CD4-positive, CD25-positive, alpha-beta regulatory T cell (primary cell): ENCODE results near the gene SETBP1. TPM values are rescaled to one million over a fixed set of nuclear protein-coding genes. Genes with fewer than 3 reads are reported as not detected.

Experiments used
- ATAC-seq, 2 donors: fragments of 150-1000 bp; cut with Tn5 transposase; one replicate each; pipeline ENCODE4 v1.10.0; 2021; ENCODE audit warnings: low read depth in 2 of 2, moderate number of reproducible peaks in 2 of 2, moderate library complexity in 1 of 2
- DNase-seq, 3 donors: peaks; one replicate each; pipeline versions ENCODE4 v3.0.0 to v3.0.0-alpha.2; 2012 to 2022; ENCODE audit warnings: mixed read lengths in 1 of 3
- H3K27ac ChIP-seq: one replicate; pipeline ENCODE4 v1.7.0; 2013; ENCODE audit warnings: mild to moderate bottlenecking, low read length; ENCODE audit not compliant: insufficient read depth, poor library complexity, severe bottlenecking
- H3K27me3 ChIP-seq: one replicate; pipeline ENCODE4 v1.7.0; 2013; ENCODE audit warnings: low read length; ENCODE audit not compliant: control insufficient read depth, insufficient read depth
- H3K36me3 ChIP-seq: one replicate; pipeline ENCODE4 v1.7.0; 2013; ENCODE audit warnings: mild to moderate bottlenecking, low read length, moderate library complexity; ENCODE audit not compliant: control insufficient read depth, insufficient read depth
- H3K4me1 ChIP-seq: 2 replicates; pipeline ENCODE4 v1.7.0; 2013; ENCODE audit warnings: mild to moderate bottlenecking, low read length; ENCODE audit not compliant: insufficient read depth, control insufficient read depth, poor library complexity, severe bottlenecking
- H3K4me3 ChIP-seq: one replicate; pipeline ENCODE4 v1.7.0; 2013; ENCODE audit warnings: low read depth, mild to moderate bottlenecking, low read length, moderate library complexity
- H3K9me3 ChIP-seq, 2 experiments: 1 replicate in 1 of 2; 2 replicates in 1 of 2; pipeline ENCODE4 v1.7.0; 2013; ENCODE audit warnings: low read length in 2 of 2, mild to moderate bottlenecking in 1 of 2, moderate library complexity in 1 of 2; ENCODE audit not compliant: control insufficient read depth in 2 of 2
- H3K27ac Mint-ChIP-seq, 3 donors: one replicate each; pipeline ENCODE4 v1.8.0; 2020 to 2022; ENCODE audit warnings: mild to moderate bottlenecking in 3 of 3, mixed read lengths in 3 of 3, moderate library complexity in 2 of 3
- H3K27me3 Mint-ChIP-seq: one replicate; pipeline ENCODE4 v1.8.0; 2022; ENCODE audit warnings: mild to moderate bottlenecking, mixed read lengths
- H3K36me3 Mint-ChIP-seq: one replicate; pipeline ENCODE4 v1.8.0; 2020; ENCODE audit warnings: mixed read lengths
- H3K4me1 Mint-ChIP-seq, 4 donors: one replicate each; pipeline ENCODE4 v1.8.0; 2020 to 2022; ENCODE audit warnings: mixed read lengths in 4 of 4, mild to moderate bottlenecking in 1 of 4
- H3K4me3 Mint-ChIP-seq, 4 donors: one replicate each; pipeline ENCODE4 v1.8.0; 2020 to 2022; ENCODE audit warnings: mild to moderate bottlenecking in 4 of 4, mixed read lengths in 4 of 4, moderate library complexity in 3 of 4
- H3K9me3 Mint-ChIP-seq, 7 donors: one replicate each; pipeline ENCODE4 v1.8.0; 2020 to 2022; ENCODE audit warnings: mixed read lengths in 7 of 7, mild to moderate bottlenecking in 3 of 7, moderate library complexity in 2 of 7
- polyA plus RNA-seq, 4 donors: library from polyadenylated mRNA; unstranded; fragments of 300-500 nt; fragmentation: Illumina TruSeq; gene quantifications; one replicate each; pipeline ENCODE4 v1.2.3, GENCODE V29; 2021
- total RNA-seq: library from RNA; stranded (reverse); gene quantifications from one replicate; pipeline ENCODE4 v1.2.3, GENCODE V29; 2022

The SETBP1 gene
- total and polyA plus RNA-seq, 5 donors from 2014 or later = 0.32 to 1.6 (median 0.38) TPM; not detected in 2

DNA sequence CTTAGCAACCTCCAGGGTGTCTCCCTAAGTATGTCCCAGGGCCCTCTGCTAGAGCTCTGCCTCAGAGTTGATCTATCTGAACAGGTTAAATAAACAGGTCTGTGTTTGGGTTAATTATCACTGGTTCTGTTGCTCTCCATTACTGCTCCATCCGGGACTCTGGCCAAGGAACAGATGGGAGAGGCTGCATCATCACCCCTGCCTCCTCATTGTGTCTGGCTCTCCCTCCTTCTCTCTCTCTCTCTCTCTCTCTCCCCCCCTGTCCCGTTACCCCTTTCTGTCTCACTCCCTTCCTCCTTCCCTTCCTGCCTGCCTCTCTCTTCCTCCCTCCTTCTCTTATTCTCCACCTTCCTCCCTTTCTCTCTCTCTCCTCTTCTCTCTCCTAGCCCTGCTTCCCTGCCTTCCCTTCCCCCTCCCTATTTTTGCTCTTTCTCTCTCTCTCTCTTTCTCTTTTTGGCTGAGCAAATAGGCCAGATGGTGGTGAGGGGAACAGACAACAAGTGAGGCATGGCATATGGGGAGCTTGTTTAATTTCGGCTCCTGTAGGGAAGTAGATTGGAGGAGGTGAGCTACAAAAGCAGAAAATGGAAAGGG is 62.1 kb downstream of the SETBP1 start:
- H3K36me3 Mint-ChIP-seq = no peaks in the 10 kb centered on the region
- H3K4me1 Mint-ChIP-seq = peaks cover 0 to 3% (median 0%) of the 10 kb centered on the region in 4 donors
- no peaks in the 10 kb centered on the region for H3K36me3 ChIP-seq
- peaks cover 0 to under 1% (median 0%) of the 10 kb centered on the region in 7 donors for H3K9me3 Mint-ChIP-seq
- no peak overlapping the region for H3K4me3 ChIP-seq
- H3K27me3 ChIP-seq = no peaks in the 10 kb centered on the region
- ATAC-seq (no peak), DNase-seq (no peak)
- no peaks in the 10 kb centered on the region for H3K9me3 ChIP-seq
- no peaks in the 10 kb centered on the region for H3K27me3 Mint-ChIP-seq
- no peak overlapping the region for H3K4me3 Mint-ChIP-seq
- H3K27ac ChIP-seq = no peak overlapping the region
- no peak overlapping the region for H3K27ac Mint-ChIP-seq
- no peaks in the 10 kb centered on the region for H3K4me1 ChIP-seq

DNA sequence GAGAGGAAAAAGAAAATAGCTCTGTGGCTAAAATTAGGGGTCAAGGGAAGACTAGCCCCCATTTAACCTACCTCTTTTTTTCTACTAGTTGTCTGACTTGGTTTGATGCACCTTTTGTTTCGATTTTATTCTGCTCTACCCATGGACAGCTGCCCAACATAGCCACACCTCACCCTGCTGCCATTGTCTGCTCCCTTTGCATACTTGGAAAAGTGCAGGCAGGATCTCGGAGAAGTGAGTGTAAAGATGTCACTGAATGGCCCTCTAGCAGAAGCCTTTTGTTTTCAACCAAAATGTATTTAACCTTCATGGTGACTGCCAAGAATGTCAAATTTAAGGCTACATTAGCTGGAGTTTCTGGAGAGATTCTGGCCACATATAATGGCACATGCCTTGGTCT is 62.9 kb downstream of the SETBP1 start:
- H3K27me3 ChIP-seq = no peaks in the 10 kb centered on the region
- H3K9me3 ChIP-seq = no peaks in the 10 kb centered on the region
- Mint-ChIP-seq H3K36me3 (no peaks in the 10 kb centered on the region), H3K27me3 (no peaks in the 10 kb centered on the region), H3K4me1 (peaks cover 0 to 5% (median 0%) of the 10 kb centered on the region in 4 donors), H3K27ac (no peak overlapping the region), H3K4me3 (no peak overlapping the region), H3K9me3 (peaks cover 0 to 4% (median 0%) of the 10 kb centered on the region in 7 donors)
- H3K4me3 ChIP-seq = no peak overlapping the region
- no peaks in the 10 kb centered on the region for H3K36me3 ChIP-seq
- no peak overlapping the region for H3K27ac ChIP-seq
- DNase-seq = no peak
- ATAC-seq = no peak
- no peaks in the 10 kb centered on the region for H3K4me1 ChIP-seq

DNA sequence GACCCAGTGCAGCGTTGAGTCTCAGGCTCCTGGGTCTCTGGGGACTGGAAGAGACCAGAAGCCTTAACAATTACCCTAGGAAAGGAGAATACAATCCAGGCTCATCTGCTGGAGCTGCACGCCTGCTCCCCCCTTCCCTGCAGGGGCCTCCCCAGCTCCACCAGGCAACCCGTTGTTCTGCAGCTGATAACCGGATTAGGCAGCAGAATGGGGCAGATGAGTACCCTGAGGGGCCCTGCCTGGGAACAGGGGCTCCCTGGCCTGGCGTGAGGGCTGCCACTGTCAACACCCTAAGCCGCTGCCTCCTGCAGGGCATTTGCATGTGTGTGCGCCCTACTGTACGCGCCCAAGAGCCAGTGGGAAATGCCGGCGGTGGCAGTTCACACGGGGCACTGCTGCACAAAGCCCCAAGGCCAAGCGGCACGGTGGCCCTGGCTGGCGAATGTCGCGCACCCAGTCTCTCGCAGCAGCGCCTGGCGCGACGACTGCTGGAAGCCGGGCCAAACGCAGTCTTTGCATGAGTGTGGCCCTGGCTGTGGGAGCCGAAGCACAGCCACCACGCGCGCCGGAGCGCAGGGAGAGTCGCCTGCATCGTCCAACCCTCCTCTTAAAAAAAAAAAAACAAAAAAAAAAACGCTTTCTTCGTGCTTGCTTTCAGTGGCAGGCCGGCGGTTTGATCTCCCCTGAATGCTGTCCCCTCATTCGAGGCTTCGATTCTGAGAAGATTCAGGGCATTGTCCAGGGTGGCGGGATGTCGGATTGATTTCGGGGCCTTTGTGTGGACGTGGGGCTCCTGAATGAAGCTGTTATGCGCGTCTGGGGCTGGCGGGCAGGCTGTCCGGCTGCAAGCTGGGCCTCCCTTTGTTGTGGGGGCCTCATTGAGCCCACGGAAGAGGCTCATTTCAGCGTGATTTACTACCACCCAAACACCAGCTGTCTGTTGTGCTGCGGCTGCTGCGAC is 63.8 kb downstream of the SETBP1 start:
- no peak overlapping the region for H3K4me3 Mint-ChIP-seq
- H3K4me1 Mint-ChIP-seq = peaks cover 0 to 5% (median 0%) of the 10 kb centered on the region in 4 donors

DNA sequence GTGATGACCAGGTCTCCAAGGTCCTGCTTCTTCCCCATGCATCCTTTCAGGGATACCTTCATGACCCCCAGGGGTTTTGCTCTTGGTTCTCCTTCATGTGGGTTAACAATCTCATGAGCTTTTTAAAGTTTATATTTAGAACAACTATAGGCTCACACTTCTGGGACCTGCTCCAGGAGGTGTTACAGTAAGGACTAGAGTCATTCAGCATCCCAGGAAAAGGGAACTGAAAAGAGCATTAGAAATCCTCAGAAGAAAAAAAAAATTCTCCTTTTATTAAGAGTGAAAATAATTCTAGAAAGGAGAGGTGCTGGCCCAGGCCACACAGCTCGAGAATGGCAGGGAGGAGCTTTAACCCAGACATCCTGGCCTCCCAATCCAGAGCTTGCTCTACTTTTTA is 66.5 kb downstream of the SETBP1 start:
- H3K4me3 Mint-ChIP-seq = no peak overlapping the region
- H3K9me3 Mint-ChIP-seq = peaks cover 0 to 4% (median 0%) of the 10 kb centered on the region in 7 donors
- no peak for ATAC-seq
- no peaks in the 10 kb centered on the region for H3K27me3 Mint-ChIP-seq
- Histone ChIP-seq H3K4me3 (no peak overlapping the region), H3K4me1 (no peaks in the 10 kb centered on the region), H3K27ac (no peak overlapping the region), H3K36me3 (no peaks in the 10 kb centered on the region), H3K9me3 (no peaks in the 10 kb centered on the region), H3K27me3 (no peaks in the 10 kb centered on the region)
- no peak for DNase-seq
- peaks cover 0 to 5% (median 0%) of the 10 kb centered on the region in 4 donors for H3K4me1 Mint-ChIP-seq
- H3K27ac Mint-ChIP-seq = no peak overlapping the region
- H3K36me3 Mint-ChIP-seq = no peaks in the 10 kb centered on the region

More for the DNA sequence above, 63.8 kb downstream of the SETBP1 start:
- Histone ChIP-seq H3K4me1 (no peaks in the 10 kb centered on the region), H3K27ac (no peak overlapping the region), H3K27me3 (no peaks in the 10 kb centered on the region), H3K36me3 (no peaks in the 10 kb centered on the region), H3K4me3 (no peak overlapping the region), H3K9me3 (no peaks in the 10 kb centered on the region)
- Mint-ChIP-seq H3K27me3 (no peaks in the 10 kb centered on the region), H3K9me3 (peaks cover 0 to 4% (median 0%) of the 10 kb centered on the region in 7 donors), H3K36me3 (no peaks in the 10 kb centered on the region), H3K27ac (no peak overlapping the region)
- ATAC-seq (no peak), DNase-seq (no peak)

DNA sequence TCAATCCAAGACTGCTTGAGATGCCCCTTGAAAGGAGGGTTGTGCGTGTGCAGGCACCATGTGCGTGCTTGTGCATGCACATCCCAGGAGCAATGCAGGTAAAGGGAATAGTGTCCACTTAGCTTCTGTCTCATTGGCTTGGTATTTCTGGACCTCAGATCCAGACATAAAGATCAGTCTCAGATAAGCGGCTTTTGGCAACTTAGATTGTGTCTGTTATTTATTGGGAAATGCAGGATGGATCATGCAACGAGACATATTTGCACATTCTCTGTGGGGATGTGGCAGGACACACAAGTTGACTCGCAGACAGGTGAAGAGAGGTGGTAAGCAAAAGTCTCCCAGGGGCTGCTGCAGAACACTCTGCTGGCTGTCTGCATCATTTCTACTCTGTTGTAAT is 67.9 kb downstream of the SETBP1 start:
- ATAC-seq = no peak
- peaks cover 0 to 5% (median 0%) of the 10 kb centered on the region in 4 donors for H3K4me1 Mint-ChIP-seq
- no peak overlapping the region for H3K4me3 Mint-ChIP-seq

DNA sequence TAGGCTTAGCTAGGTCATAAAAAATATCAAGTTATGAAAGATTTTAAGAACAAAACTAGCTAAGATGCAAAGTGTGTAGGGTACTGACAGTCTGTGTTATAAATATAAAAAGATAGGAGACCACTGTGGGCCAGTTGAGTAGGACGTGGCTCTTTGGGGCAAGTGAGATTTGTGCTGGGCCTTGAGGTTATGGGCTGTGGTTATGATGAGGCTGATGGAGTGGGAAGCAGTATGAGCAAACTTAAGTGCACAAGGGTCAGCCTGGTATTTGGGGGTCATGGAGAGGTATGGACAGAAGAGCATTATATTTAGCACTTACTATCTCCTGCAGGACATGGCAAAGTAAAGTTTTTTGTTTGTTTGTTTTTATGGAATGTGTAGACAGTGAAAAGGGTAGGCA is 70.1 kb downstream of the SETBP1 start:
- Mint-ChIP-seq H3K27me3 (no peaks in the 10 kb centered on the region), H3K27ac (no peak overlapping the region), H3K36me3 (no peaks in the 10 kb centered on the region), H3K4me1 (peaks cover 0 to 5% (median 0%) of the 10 kb centered on the region in 4 donors), H3K4me3 (no peak overlapping the region), H3K9me3 (peaks cover 0 to 4% (median 0%) of the 10 kb centered on the region in 7 donors)
- Histone ChIP-seq H3K4me1 (no peaks in the 10 kb centered on the region), H3K27me3 (no peaks in the 10 kb centered on the region), H3K4me3 (no peak overlapping the region), H3K9me3 (no peaks in the 10 kb centered on the region), H3K36me3 (no peaks in the 10 kb centered on the region), H3K27ac (no peak overlapping the region)
- ATAC-seq = no peak
- no peak for DNase-seq

More for the DNA sequence above, 67.9 kb downstream of the SETBP1 start:
- Mint-ChIP-seq H3K27ac (no peak overlapping the region), H3K27me3 (no peaks in the 10 kb centered on the region), H3K36me3 (no peaks in the 10 kb centered on the region), H3K9me3 (peaks cover 0 to 4% (median 0%) of the 10 kb centered on the region in 7 donors)
- H3K27me3 ChIP-seq = no peaks in the 10 kb centered on the region
- no peaks in the 10 kb centered on the region for H3K36me3 ChIP-seq
- H3K4me3 ChIP-seq = no peak overlapping the region
- H3K9me3 ChIP-seq = no peaks in the 10 kb centered on the region
- H3K4me1 ChIP-seq = no peaks in the 10 kb centered on the region
- DNase-seq = no peak
- no peak overlapping the region for H3K27ac ChIP-seq

DNA sequence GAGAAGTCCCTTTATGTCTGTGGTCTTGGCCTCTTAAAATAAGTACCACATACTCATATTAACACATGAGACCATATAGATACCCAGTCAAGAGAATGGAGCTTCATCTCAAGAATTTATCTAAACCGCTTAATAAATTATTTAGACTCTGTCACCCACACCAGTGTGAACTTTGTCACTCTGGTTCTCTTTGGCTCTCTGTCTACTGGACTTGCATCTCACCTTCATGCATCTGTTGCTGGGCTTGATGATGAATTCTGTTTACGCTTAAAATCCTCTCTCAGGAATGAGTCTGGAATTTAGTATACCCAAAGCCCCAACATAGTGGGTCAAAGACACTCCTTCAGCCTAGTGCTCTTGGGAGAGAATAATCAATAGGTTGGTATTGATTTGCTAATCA is 73.9 kb downstream of the SETBP1 start:
- no peak overlapping the region for H3K4me3 Mint-ChIP-seq
- H3K27ac Mint-ChIP-seq = no peak overlapping the region
- no peaks in the 10 kb centered on the region for H3K36me3 Mint-ChIP-seq
- ATAC-seq (no peak), DNase-seq (no peak)
- peaks cover 8 to 14% (median 12%) of the 10 kb centered on the region in 4 donors for H3K4me1 Mint-ChIP-seq
- no peaks in the 10 kb centered on the region for H3K27me3 ChIP-seq
- no peaks in the 10 kb centered on the region for H3K9me3 ChIP-seq
- no peaks in the 10 kb centered on the region for H3K27me3 Mint-ChIP-seq
- no peaks in the 10 kb centered on the region for H3K9me3 Mint-ChIP-seq
- no peaks in the 10 kb centered on the region for H3K36me3 ChIP-seq
- H3K4me1 ChIP-seq = peaks cover 8% of the 10 kb centered on the region
- no peak overlapping the region for H3K4me3 ChIP-seq
- H3K27ac ChIP-seq = no peak overlapping the region
